ENCODE data around the gene SLC38A10.

SLC38A10 gene

DNA sequence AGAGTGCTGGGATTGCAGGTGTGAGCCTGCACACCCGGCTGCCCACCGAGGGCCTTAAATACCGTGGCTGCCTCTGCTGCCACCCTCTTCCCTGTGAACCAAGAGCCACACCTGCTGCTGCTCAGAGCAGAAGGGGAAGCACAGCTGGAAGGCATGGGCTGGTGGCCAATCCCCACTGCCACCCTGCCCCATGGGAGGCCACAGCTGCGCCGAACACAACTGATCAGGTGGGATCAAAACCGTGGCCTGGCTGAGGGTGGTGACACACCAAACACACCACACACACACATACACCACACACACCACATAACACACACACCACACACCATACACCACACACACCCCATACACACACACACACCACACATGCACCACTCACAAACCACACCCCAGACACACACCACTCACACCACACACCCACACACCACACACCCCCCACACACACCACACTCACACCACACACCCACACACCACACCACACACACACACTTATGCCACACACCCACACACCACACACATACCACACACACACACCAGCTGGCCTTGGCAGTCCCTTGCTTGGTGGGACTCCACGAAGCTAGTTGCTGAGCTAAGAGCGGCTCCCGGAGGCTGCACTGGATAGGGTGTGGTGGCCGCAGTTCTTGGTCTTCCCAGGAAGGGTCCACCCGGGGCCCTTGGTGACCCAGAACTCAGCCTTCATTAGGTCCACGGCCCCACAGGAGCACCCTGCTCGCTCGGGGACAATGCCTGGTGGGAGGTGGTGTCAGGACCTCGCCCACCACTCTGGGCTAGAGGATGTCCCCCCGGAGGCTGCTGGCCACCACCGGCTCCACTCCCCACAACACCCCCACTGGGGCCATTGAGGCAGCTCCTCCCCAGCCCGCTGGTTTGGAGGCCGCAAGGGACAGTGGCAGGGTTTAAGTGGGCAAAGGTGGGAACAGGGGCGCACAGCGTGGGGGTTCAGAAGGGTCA, 87.2 kb downstream of the SLC38A10 start:
- no peak for DNase-seq (ENCODE audit: low read depth)

- DNase-seq (ENCODE audit: low read depth): no peak
These were observed 88.5 kb downstream of the SLC38A10 start for GRCh38 chr17:81206657-81207056.

- DNase-seq (ENCODE audit: low read depth): no peak
These were observed 88.9 kb downstream of the SLC38A10 start for GRCh38 chr17:81206166-81206565.

- DNase-seq (ENCODE audit: low read depth): no peak
These were observed 90.5 kb downstream of the SLC38A10 start for GRCh38 chr17:81204578-81204977.

GRCh38 chr17:81203136-81203535, 92.0 kb downstream of the SLC38A10 start:
- no peak for DNase-seq (ENCODE audit: low read depth)

DNA sequence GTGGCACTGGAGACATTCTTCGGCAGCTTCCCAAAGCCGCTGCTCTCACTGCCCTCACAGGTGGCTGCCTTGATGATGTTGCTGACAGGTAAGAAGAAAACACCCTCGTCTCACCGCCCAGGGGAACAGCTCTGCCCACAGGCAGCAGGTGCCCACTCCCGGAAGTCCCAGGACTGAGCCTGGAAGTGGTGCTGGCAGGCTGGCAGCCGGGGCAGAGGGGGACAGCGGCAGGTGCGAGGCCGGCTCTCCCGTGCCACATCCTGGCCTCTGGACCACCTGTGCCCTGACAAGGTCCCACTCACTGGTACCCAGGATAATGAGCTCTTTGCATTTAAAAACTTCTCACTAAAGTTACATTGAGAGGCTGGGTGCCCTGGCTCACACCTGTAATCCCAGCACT, 92.8 kb downstream of the SLC38A10 start:
- no peak for DNase-seq (ENCODE audit: low read depth)

- peak; percentile 77 for DNase-seq (ENCODE audit: low read depth)
These were observed 94.2 kb downstream of the SLC38A10 start for GRCh38 chr17:81200695-81201580.

DNA sequence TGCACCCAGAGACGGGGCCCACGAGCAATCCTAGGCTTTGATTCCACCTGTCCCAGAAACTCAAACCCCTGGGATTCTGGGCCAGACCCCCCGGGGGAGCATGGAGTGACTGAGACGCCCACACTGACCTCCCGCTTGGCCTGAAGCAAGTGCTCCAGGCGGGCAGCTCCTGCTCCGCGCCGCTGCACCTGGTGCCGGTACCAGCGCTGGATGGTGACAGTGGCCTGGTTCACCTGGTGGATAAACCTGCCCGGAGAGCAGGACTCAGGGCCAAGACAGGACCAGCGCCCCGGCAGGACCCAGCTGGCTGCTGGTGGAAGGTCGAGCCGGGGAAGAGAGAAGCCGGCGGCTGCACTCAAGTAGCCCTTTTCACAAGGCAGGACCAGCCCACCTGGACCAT, 94.9 kb downstream of the SLC38A10 start:
- no peak for DNase-seq (ENCODE audit: low read depth)

DNA sequence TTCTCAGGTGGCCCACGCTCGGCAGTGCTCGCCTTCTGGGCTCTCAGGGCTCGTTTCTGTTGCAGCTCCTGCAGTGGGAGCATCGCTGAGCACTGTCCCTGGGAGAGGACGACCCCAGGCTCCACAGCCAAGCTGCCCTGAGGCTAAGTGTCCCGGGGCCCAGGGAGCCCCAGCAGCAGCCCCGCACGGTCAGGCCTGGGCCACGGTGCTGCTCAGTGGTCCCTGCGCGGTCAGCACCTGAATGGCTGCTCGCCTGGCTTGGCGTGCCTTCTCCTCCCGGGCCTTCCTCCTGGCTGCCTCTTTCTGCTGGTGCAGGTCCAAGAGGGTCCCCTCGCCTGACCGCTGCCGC, 95.7 kb downstream of the SLC38A10 start:
- no peak for DNase-seq (ENCODE audit: low read depth)

DNA sequence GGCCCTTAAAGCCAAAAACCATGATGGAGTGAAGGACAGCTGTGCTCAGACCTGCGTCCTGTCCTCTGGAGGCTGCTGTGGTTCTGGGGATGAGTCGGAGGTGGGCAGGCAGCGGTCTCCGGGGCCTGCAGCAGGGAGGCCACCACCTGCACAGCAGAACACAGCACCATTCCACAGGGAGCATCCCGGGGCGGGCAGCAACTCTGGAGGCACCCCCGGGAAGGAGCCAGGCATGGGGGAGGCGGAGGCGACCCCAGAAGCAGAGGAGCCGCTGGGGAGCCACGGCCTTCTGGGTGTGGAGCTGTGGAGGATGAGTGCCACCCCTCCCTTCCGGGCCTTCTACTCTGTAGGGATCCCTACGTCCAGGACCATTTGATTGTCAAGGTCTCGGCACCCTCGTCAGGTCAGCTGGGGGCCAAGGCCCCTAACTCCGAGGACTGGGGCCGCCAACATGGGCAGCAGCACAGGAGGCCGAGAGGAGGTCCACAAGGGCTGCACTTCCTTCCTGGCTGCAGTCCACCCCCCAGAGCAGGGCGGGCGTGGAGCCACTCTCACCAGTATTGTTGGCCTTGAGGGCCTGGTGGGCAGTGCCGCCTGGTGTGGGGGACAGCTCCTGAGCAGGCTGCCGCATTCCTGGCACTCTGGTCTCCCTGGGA, 96.2 kb downstream of the SLC38A10 start:
- DNase-seq (ENCODE audit: low read depth): no peak

DNA sequence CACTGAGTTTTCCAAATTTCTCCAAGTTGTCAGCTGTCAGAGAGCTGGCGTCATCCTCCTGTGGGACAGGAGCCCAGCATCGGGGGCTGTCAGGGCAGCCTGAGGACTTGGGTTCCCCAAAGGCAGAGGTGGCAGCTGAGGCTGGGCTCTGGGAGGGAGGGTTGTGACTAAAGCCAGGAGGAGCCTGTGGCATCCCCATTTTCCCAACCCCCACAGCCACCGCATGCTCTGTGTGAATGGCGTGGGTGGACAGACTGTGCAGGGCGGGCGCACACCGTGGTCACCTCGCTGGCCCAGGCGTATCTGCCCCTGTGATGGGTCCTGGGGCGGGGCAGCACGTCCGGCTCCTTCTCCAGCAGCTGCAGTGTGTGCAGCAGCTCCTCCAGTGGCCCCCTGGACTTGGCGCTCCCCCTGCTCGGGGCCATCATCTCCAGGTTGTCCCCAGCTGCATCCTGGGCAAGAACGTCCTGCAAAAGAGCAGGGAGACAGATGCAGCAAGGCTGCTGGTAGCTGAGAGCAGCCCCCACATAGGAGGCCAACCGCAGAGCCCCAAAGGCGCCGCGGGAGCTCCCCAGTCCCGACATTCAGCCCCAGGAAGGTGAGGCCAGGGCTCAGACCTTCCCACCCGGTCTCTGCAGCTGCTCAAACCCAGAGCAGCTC, 97.1 kb downstream of the SLC38A10 start:
- no peak for DNase-seq (ENCODE audit: low read depth)

DNA sequence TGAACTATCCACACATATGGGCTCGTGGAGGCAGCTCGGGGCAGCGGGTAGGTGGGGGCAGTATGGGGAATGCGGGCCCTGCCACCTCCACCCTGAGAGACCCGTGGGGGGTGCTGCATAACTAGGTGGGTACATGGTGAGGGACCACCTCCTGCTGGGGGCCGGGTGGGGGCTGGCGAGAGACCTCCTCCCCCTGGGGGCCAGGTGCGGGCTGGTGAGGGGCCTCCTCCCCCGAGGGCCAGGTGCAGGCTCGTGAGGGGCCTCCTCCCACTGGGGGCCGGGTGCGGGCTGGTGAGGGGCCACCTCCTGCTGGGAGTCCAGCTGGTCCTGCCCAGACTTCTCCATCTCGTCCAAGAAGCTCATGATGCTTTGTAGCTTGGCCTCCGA, 97.7 kb downstream of the SLC38A10 start:
- no peak for DNase-seq (ENCODE audit: low read depth)

GRCh38 chr17:81196505-81197408, 98.3 kb downstream of the SLC38A10 start:
- no peak for DNase-seq (ENCODE audit: low read depth)

DNA sequence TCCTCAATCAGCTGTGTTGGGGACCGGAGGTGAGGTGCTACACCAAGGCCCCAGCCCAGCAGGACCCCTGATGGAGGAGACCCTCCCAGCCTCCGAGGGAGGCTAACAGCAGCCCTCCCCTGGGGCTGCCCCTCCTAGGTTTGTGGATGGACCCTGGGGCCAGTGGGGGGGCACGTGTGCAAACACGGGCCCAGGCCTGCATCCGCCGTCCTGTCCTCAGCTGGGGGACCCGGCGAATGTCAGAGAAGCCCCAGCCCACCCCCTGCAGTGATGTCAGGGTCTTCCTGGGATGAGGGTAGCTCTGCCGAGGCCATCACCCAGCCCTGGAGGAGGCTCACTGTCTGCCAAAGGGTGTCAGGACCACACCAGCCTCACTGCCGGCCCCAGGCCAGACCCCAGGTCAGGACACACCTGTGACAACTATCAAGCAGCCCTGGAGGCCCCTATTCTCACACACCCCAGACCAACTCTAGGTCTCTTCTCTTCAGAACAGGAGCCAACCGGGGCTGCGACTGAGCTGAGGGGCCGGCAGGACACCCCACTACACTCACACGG, 99.1 kb downstream of the SLC38A10 start:
- DNase-seq (ENCODE audit: low read depth): no peak
